Measurements from ENCODE around the gene SH3BGRL2. TPM values are rescaled to one million over a fixed set of nuclear protein-coding genes. Genes with fewer than 3 reads are reported as not detected.

SH3BGRL2 gene
- total and polyA plus RNA-seq, 2 experiments from 2014 or later = 8.4 to 24.5 TPM

- no peaks in the 10 kb centered on the region for H4K20me1 ChIP-seq (replicated peaks; ENCODE audit: insufficient read depth)
- H2AFZ ChIP-seq = no peak overlapping the region
- Mint-ChIP-seq H3K36me3 (ENCODE audit: low read depth) (no peaks in the 10 kb centered on the region), H3K4me1 (no peaks in the 10 kb centered on the region), H3K27me3 (ENCODE audit: insufficient read depth, low read depth, poor library complexity) (no peaks in the 10 kb centered on the region), H3K4me3 (no peak overlapping the region), H3K9me3 (no peaks in the 10 kb centered on the region), H3K27ac (no peak overlapping the region)
- H3K27me3 ChIP-seq (ENCODE audit: insufficient read depth) = no peaks in the 10 kb centered on the region
- no peak for DNase-seq (ENCODE audit: low spot score)
- no peaks in the 10 kb centered on the region for H3K36me3 ChIP-seq (ENCODE audit: insufficient read depth)
- no peaks in the 10 kb centered on the region for H3K4me1 ChIP-seq (ENCODE audit: insufficient read depth)
- no peaks in the 10 kb centered on the region for H3K79me2 ChIP-seq (replicated peaks; ENCODE audit: insufficient read depth)
- H3K9me2 ChIP-seq (ENCODE audit: insufficient read depth) = no peaks in the 10 kb centered on the region
- H3F3A ChIP-seq (replicated peaks; ENCODE audit: low read depth) = no peaks in the 10 kb centered on the region
- no peak overlapping the region for H3K4me2 ChIP-seq
- no peak overlapping the region for H3K4me3 ChIP-seq
- ATAC-seq = no peak
- H3K27ac ChIP-seq (ENCODE audit: low read depth) = no peak overlapping the region
- TF ChIP-seq REST (IDR thresholded peaks at IDR 0.05; ENCODE audit: unreplicated experiment) = no peak
- no peak for TF ChIP-seq ZNF114 (CRISPR knock-in tag; IDR thresholded peaks at IDR 0.05)
- TF ChIP-seq ZNF331 (CRISPR knock-in tag; IDR thresholded peaks at IDR 0.05; ENCODE audit: low read depth) = no peak
- no peak for TF ChIP-seq JUNB (IDR thresholded peaks at IDR 0.05; ENCODE audit: unreplicated experiment)
- no peak for TF ChIP-seq CREB1 (CRISPR knock-in tag; IDR thresholded peaks at IDR 0.05; ENCODE audit: low read depth)
- TF ChIP-seq EZH2 (IDR thresholded peaks at IDR 0.05; ENCODE audit: low read depth, unreplicated experiment) = no peak
- TF ChIP-seq EZH2phosphoT487 (IDR thresholded peaks at IDR 0.05; ENCODE audit: unreplicated experiment) = no peak
- no peak for TF ChIP-seq NANOG (IDR thresholded peaks at IDR 0.05; ENCODE audit: borderline replicate concordance)
- no peak for TF ChIP-seq POLR2AphosphoS5 (IDR thresholded peaks at IDR 0.05; ENCODE audit: low read depth)
- TF ChIP-seq CTCF (conservative IDR thresholded peaks at IDR 0.05; ENCODE audit: low read depth in 2 of 2) = no peak
- no peak for TF ChIP-seq STAT1 (IDR thresholded peaks at IDR 0.05; ENCODE audit: unreplicated experiment)
- TF ChIP-seq ETS1 (IDR thresholded peaks at IDR 0.05) = no peak
- TF ChIP-seq ZNF462 (CRISPR knock-in tag; IDR thresholded peaks at IDR 0.05) = no peak
Measured at GRCh38 chr6:79604583-79605037, 26.5 kb upstream of the SH3BGRL2 start.
